ENCODE data around the gene OR52I1.
A peak's percentile ranks its signal among the peaks of the same experiment; 100 is the strongest.

The OR52I1 gene, protein sequence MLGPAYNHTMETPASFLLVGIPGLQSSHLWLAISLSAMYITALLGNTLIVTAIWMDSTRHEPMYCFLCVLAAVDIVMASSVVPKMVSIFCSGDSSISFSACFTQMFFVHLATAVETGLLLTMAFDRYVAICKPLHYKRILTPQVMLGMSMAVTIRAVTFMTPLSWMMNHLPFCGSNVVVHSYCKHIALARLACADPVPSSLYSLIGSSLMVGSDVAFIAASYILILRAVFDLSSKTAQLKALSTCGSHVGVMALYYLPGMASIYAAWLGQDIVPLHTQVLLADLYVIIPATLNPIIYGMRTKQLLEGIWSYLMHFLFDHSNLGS
- total RNA-seq: 0 reads per million in 2 donors

DNA sequence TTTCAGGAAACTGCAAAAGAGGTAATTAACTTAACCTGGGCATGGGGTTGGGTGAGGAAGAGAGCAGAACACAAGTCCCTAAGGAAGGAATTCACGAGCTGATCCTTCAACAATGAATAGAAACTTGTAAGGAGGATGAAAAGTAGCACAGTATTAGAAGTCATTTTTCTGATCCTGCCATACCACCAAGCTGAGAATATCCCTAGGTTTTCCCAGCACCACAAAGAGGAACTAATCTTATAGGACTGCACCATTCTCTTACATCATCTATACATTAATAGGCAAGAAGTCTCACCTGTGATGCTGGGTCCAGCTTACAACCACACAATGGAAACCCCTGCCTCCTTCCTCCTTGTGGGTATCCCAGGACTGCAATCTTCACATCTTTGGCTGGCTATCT lies at the start of gene OR52I1:
TSS of gene OR52I1 (plus strand) at position 301 of the 400 bp plus-strand sequence. CDS start at position 301, 0 bp downstream.
- no peak for DNase-seq

DNA sequence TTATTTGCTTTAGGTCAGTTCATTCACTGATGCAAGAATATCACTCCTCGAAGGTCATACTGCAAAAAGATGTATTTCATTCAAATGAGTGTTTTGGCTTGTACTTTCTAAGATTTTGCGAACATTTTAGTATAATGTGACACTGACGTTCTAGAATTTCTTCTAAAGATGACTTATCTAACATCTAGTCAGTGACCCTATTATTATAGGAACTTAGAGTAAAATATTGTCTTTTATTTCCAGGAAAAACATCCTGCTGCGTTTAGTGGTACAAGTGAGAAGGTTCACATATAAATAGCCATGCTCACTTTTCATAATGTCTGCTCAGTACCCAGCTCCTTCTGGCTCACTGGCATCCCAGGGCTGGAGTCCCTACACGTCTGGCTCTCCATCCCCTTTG lies 48.9 kb upstream of the OR52I1 start, which contains the start of gene OR52M1:
TSS of gene OR52M1 (plus strand) at position 301 of the 400 bp plus-strand sequence. CDS start at position 301, 0 bp downstream.
- no peak for DNase-seq

- no peak for DNase-seq
Observed at GRCh38 chr11:4546878-4547277, 47.0 kb upstream of the OR52I1 start.

DNA sequence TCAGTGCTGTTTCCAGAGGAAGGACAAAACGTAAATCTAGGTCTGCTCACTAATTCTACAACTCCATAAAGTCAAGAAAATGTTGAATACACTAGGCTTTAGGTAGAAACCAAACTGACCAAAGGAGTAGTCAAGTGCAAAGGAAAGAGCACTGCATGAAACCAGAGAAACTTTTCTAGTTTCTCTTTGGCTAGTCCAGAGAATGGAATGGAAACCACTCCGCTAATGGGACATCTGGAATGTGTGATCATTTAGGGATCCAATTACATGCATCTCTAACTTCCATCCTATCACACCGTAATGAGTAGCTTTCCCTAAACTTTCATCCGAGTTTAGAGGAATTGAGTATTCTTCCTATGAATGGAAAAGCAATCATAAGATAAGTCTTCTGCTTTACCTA lies 46.4 kb upstream of the OR52I1 start:
- DNase-seq: no peak

GRCh38 chr11:4551346-4551979 lies 42.4 kb upstream of the OR52I1 start:
- DNase-seq: no peak

GRCh38 chr11:4559527-4560440 lies 34.1 kb upstream of the OR52I1 start:
- DNase-seq: no peak

DNA sequence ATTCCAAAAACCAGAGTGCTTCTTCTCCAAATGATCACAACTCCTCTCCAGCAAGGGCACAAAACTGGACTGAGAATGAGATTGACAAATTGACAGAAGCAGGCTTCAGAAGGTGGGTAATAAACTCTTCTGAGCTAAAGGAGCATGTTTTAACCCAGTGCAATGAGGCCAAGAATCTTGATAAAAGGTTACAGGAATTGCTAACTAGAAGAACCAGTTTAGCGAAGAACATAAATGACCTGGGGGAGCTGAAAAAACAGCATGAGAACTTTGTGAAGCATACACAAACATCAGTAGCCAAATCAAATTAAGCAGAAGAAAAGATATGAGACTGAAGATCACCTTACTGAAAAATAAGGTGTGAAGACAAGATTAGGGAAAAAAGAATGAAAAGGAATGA lies 33.4 kb upstream of the OR52I1 start:
- DNase-seq: no peak

DNA sequence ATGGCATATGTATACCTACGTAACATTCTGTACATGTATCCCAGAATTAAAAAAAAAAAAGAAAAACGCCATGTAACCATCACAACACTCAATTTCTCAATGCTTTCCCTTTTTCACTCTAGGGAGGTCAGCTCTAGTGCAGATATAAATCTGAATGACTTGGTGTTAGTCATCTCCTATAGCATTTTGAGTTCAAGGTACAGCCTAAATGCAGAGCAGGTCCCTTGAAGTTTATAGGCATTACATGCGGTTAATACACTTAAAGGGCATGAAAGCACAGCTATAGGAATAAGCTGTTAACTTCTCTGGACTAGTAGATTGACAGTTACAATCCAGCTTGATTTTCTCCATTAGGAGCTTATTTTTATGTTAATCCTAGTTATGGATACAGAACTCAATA lies 28.5 kb upstream of the OR52I1 start:
- no peak for DNase-seq

DNA sequence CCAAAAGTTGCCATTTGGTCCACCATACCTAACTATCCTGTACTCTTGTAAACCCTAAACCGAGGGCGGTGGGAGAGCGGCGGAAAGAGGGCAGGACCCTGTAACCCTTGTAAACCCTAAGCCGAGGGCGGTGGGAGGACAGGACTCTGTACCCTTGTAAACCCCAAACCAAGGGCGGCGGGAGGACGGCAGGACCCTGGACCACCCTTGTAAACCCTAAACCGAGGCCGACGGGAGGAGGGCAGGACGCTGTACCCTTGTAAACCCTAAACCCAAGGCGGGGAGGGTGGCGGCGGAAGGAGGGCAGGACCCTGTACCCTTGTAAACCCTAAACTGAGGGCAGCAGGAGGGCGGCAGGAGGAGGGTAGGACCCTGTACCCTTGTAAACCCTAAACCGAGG lies 24.8 kb upstream of the OR52I1 start:
- DNase-seq: no peak

DNA sequence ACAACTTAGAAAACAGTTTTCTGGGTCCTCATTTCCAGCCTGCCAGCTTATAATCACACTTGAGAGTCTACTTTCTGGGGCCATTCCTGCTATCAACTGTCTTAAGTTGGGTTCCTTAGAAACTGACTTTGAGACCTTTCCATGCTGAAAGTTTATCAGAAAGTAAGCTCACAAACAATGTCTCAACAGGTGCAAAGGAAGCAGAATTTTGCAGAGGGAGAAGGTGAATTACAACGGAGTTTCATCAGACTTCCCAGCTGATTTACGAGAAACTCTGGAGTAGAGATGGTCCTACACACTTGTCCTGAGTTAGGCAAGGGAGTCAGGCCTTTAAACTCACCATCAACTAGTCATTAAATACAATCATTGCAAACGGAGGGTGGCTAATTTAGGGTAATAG lies 17.0 kb upstream of the OR52I1 start:
- DNase-seq: no peak

GRCh38 chr11:4577761-4578160 lies 16.1 kb upstream of the OR52I1 start:
- DNase-seq: no peak

- DNase-seq: no peak
Observed at GRCh38 chr11:4578624-4579023, 15.2 kb upstream of the OR52I1 start.

GRCh38 chr11:4580124-4580523 lies 13.7 kb upstream of the OR52I1 start:
- DNase-seq: no peak

DNA sequence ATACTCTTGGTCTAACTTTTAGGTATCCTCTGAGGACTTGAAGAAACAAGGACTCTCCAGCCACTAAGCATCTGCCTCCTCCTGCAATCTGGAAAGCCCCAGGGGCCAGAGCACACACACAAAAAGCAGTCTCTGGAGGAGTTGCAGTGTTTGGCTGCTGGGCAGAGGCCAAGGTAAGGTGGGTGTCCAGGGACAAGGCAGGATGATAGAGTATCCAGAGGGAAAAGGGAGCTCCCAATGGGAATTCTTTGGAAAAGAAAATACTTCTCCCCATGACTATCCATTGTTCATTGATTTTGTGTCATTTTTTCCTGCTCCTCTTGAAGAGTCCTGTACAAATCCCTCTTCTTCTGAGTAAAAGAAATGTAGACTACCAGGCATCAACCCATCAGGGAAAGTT lies 12.4 kb upstream of the OR52I1 start, which contains the start of gene OR52I2:
TSS of gene OR52I2 (plus strand) at position 301 of the 400 bp plus-strand sequence.
- no peak for DNase-seq

DNA sequence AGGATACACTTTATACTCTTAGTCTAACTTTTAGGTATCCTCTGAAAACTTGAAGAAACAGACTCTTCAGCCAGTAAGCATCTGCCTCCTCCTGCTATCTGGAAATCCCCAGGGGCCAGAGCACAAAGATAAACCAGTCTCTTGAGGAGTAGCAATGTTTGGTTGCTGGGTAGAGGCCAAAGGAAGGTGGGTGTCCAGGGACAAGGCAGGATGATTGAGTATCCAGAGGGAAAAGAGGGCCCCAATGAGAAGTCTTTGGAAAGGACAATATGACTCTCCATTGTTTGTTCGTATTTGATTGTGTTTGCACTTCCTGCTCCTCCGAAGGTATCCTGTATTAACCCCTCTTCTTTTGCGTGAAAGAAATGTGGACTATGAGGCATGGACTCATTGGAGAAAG lies 4.8 kb upstream of the OR52I1 start:
- DNase-seq: no peak

DNA sequence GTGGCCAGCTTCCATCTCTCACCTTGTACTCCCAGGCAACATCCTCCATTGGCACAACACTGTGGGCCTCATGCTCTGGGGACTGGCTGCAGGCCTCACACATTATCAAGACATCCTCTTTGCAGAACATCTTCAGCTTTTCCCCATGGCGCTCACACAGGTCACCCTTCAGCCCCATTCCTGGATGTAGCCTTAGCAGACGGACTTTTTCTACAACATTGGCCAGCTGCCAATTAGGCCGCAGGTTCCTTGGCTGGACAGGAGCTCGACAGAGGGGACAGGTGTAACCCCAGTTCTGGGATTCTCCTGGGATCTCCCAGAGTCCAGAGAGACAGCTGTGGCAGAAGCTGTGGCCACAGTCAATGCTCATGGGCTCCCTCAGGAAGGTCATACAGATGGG lies 11.2 kb downstream of the OR52I1 start:
- DNase-seq: no peak

DNA sequence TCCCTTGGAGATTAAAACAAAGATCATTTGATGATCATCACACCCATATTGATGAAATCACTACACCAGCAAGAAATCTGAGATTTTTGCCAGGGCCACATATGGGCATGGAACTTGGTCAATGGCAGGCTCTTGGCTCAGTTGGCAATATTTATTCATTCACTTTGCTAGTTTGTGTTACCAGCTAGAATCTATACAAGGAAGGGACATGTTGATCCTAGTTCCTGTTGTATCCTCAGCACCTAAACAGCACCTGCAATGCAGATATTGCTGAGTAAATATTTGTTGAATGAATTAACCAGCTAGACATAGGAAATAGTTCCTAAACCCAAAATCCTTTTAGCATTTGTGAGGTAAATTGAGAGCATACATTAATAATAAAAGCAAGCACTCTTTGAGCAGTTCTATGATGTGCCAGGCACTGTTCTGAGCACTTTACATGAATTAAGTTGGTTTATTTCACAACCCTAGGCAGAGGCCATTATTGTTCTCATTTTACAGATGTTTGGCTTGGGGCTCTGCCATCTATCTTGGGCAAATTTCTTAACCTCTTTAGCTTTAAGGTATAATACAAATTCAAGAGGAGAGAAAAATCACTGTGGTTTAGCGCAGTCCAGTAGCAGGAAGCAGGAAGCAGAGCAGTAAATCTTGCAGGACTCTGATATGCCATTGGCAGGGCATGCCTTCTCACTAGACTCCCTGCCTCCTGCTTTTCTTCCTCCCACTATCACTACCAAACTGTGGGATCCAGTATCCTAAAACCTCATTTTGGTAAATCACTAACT lies 12.6 kb downstream of the OR52I1 start:
- no peak for DNase-seq

GRCh38 chr11:4607096-4607495 lies 13.3 kb downstream of the OR52I1 start:
- DNase-seq: no peak

DNA sequence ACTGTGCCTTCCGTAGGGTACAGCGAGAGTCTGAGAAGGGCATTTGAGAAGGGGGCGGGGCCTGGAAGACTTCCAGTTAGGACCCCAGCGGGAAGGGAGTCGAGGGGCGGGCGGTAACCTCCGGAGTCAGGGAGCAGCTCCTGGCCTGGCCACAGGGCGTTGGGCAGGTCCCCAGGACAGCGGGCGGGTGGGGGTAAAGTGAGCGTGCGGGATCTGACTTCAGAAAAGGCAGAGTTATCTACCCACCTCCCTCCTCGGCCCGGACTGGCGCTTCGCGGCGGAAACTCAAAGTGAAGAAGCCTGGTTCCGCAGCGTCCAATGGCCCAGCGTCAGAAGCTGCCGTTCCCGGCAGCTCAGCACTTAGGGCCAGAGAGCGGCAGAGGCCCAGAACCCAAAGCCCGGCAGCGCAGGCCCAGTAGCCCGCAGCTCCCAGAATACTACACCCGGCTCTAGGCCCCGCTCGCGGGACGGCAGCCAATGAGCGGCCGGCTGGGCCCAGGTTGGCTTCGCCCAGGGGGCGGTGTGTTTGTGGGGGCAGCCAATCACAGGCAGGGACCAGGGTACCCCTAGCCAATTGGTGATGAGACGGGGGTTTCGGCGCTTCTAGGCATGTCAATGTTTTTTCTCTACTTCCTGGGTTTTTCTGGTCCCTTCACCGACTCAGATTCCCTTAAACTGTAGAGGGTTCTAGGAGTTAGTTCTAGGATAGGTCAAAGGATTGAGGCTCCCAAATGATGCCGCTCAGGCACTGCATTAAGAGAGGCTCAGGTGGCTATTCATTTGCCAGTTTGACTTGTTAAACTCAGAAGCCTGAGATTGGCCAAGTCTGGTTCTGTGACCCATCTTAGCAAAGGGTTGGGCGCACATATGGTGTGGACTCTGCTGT lies 14.2 kb downstream of the OR52I1 start, which contains the start of gene TRIM68:
TSS of gene TRIM68 (minus strand) at position 451 of the 886 bp plus-strand sequence. CDS start 2,727 bp downstream, outside the sequence.
- DNase-seq: peak; percentile 82 to 97 (median 92)

GRCh38 chr11:4610258-4610935 lies 16.6 kb downstream of the OR52I1 start:
- DNase-seq: peak in 2 of 5 experiments; percentile 15 to 81

Data from T-helper 2 cell (primary cell).